ENCODE data around the gene ZNF281.

GRCh38 chr1:200458780-200459179 is 48.9 kb upstream of the ZNF281 start:
- TF ChIP-seq EZH2 (IDR thresholded peaks at IDR 0.05; ENCODE audit: insufficient read depth, poor library complexity, severe bottlenecking) = no peak
- TF ChIP-seq EZH2phosphoT487 (IDR thresholded peaks at IDR 0.05; ENCODE audit: insufficient read depth, low read depth) = no peak
